Dedifferentiated amniotic fluid mesenchymal stem cell (primary cell): ENCODE results near the gene CC2D2A.
A peak's percentile ranks its signal among the peaks of the same experiment; 100 is the strongest.

Experiments
- DNase-seq: peaks from one replicate; pipeline ENCODE4 v3.0.0-alpha.2; 2016; ENCODE audit errors: extremely low spot score

Gene CC2D2A

GRCh38 chr4:15459706-15460105, 10.0 kb upstream of the CC2D2A start:
- DNase-seq, result no peak

- DNase-seq, result no peak
These were observed 3.1 kb upstream of the CC2D2A start for GRCh38 chr4:15466596-15466995.

GRCh38 chr4:15470128-15470475, 420 bp downstream of the CC2D2A start:
- DNase-seq, result no peak

GRCh38 chr4:15476396-15476795, 6.7 kb downstream of the CC2D2A start:
- no peak for DNase-seq

- no peak for DNase-seq
These were observed 9.0 kb downstream of the CC2D2A start for GRCh38 chr4:15478724-15479088.

GRCh38 chr4:15479089-15479912, 9.6 kb downstream of the CC2D2A start:
- DNase-seq, result peak; percentile 90

- peak; percentile 67 for DNase-seq
These were observed 10.2 kb downstream of the CC2D2A start for GRCh38 chr4:15479913-15480185.

GRCh38 chr4:15481961-15482745, 12.5 kb downstream of the CC2D2A start:
- DNase-seq, result no peak

GRCh38 chr4:15482842-15483241, 13.2 kb downstream of the CC2D2A start:
- DNase-seq, result no peak

- no peak for DNase-seq
These were observed 18.5 kb downstream of the CC2D2A start for GRCh38 chr4:15488136-15488535.

- DNase-seq, result peak; percentile 91
These were observed 19.2 kb downstream of the CC2D2A start for GRCh38 chr4:15488658-15489470.

GRCh38 chr4:15489551-15489950, 19.9 kb downstream of the CC2D2A start:
- DNase-seq, result no peak

- no peak for DNase-seq
These were observed 23.7 kb downstream of the CC2D2A start for GRCh38 chr4:15493411-15493810.

GRCh38 chr4:15495621-15496020, 25.9 kb downstream of the CC2D2A start:
- DNase-seq, result no peak

- no peak for DNase-seq
These were observed 28.7 kb downstream of the CC2D2A start for GRCh38 chr4:15498356-15498755.

GRCh38 chr4:15500701-15501100, 31.0 kb downstream of the CC2D2A start:
- no peak for DNase-seq

GRCh38 chr4:15501941-15502340, 32.3 kb downstream of the CC2D2A start:
- no peak for DNase-seq

GRCh38 chr4:15502384-15502783, 32.7 kb downstream of the CC2D2A start:
- DNase-seq, result no peak

GRCh38 chr4:15504041-15504440, 34.4 kb downstream of the CC2D2A start:
- no peak for DNase-seq

- DNase-seq, result no peak
These were observed 36.8 kb downstream of the CC2D2A start for GRCh38 chr4:15506464-15506863.

GRCh38 chr4:15507679-15508078, 38.0 kb downstream of the CC2D2A start:
- no peak for DNase-seq

GRCh38 chr4:15510961-15511360, 41.3 kb downstream of the CC2D2A start:
- DNase-seq, result no peak

GRCh38 chr4:15513545-15513944, 43.9 kb downstream of the CC2D2A start:
- DNase-seq, result no peak
